Upper lobe of left lung (tissue), 4 donors: ENCODE data around the gene CHRNB1.

ENCODE experiments used
- CTCF ChIP-seq, 6 experiments: fragments of 450-650 bp in 4 of 6; fragments of 200-600 bp in 2 of 6; sonication (generic) in 2 of 6; IDR thresholded peaks; one replicate each; pipeline ENCODE4 v1.5.1; 2016 to 2019; ENCODE audit warnings: antibody characterized with exemption in 6 of 6
- POLR2A ChIP-seq, 4 donors: fragments of 450-650 bp; IDR thresholded peaks; one replicate each; pipeline ENCODE4 v1.5.1; 2016 to 2017; ENCODE audit warnings: antibody characterized with exemption in 4 of 4, mild to moderate bottlenecking in 2 of 4
- POLR2AphosphoS5 ChIP-seq, 2 donors: sonication (generic); formaldehyde crosslinking; IDR thresholded peaks; one replicate each; pipeline ENCODE4 v1.5.1; 2017; ENCODE audit warnings: antibody characterized with exemption in 2 of 2

- TF ChIP-seq CTCF (IDR thresholded peaks at IDR 0.05), result no peak
- TF ChIP-seq POLR2A (IDR thresholded peaks at IDR 0.05), result no peak
- TF ChIP-seq POLR2AphosphoS5 (IDR thresholded peaks at IDR 0.05), result no peak
Observed at GRCh38 chr17:7416323-7416722, 28.5 kb upstream of the CHRNB1 start.
